SU-DHL-6 (cell line): Measurements from ENCODE around the gene HLA-A.

Source experiments
- H2AFZ ChIP-seq: fragments of 200-600 bp; sonication (generic); 2 replicates; pipeline ENCODE4 v1.6.1; 2014; ENCODE audit warnings: low read depth, mild to moderate bottlenecking, moderate library complexity, mixed read lengths, antibody characterized with exemption, low read length; ENCODE audit not compliant: severe bottlenecking
- H3F3A ChIP-seq: fragments of 200-600 bp; shearing (Covaris generic); 2 replicates; pipeline ENCODE4 v1.6.0; 2016; ENCODE audit warnings: antibody characterized with exemption, mild to moderate bottlenecking; ENCODE audit not compliant: insufficient read depth
- H3K27ac ChIP-seq: fragments of 200-600 bp; sonication (generic); 2 replicates; pipeline ENCODE4 v1.5.1; 2016; ENCODE audit warnings: low read depth, mild to moderate bottlenecking, low read length, moderate library complexity, mixed read lengths
- H3K27me3 ChIP-seq: fragments of 200-600 bp; sonication (generic), shearing (Covaris generic); 2 replicates; pipeline ENCODE4 v1.6.0; 2014; ENCODE audit warnings: mild to moderate bottlenecking, low read length
- H3K36me3 ChIP-seq: fragments of 200-600 bp; sonication (generic); 2 replicates; pipeline ENCODE4 v1.6.1; 2014; ENCODE audit warnings: mild to moderate bottlenecking, low read length, mixed read lengths
- H3K4me2 ChIP-seq: fragments of 300-600, 200-600 bp; shearing (Covaris generic), sonication (generic); 2 replicates; pipeline ENCODE4 v1.6.0; 2014; ENCODE audit warnings: low read length, low read depth, mild to moderate bottlenecking; ENCODE audit not compliant: poor library complexity, severe bottlenecking
- H3K4me3 ChIP-seq: fragments of 200-600 bp; sonication (generic); 2 replicates; pipeline ENCODE4 v1.5.1; 2014; ENCODE audit warnings: antibody characterized with exemption, low read length, mild to moderate bottlenecking, mixed read lengths; ENCODE audit not compliant: insufficient read depth, poor library complexity, severe bottlenecking
- H3K79me2 ChIP-seq: fragments of 200-600 bp; sonication (generic); 2 replicates; pipeline ENCODE4 v1.6.1; 2014; ENCODE audit warnings: mild to moderate bottlenecking, low read length, moderate library complexity; ENCODE audit not compliant: insufficient read depth
- H3K9ac ChIP-seq: fragments of 200-600 bp; sonication (generic); 2 replicates; pipeline ENCODE4 v1.7.0; 2014; ENCODE audit warnings: mild to moderate bottlenecking, low read length
- H3K9me2 ChIP-seq: fragments of 200-600 bp; sonication (generic); replicated peaks from 2 replicates; pipeline ENCODE4 v1.6.1; 2014; ENCODE audit warnings: low read length; ENCODE audit not compliant: insufficient read depth
- H3K9me3 ChIP-seq: fragments of 200-600 bp; sonication (generic); 2 replicates; pipeline ENCODE4 v1.6.1; 2014; ENCODE audit warnings: low read length, mixed read lengths; ENCODE audit not compliant: insufficient read depth
- H4K20me1 ChIP-seq: fragments of 200-600 bp; sonication (generic); 2 replicates; pipeline ENCODE4 v1.6.1; 2014; ENCODE audit warnings: low read depth, mild to moderate bottlenecking, antibody characterized with exemption, low read length, moderate library complexity, mixed read lengths
- CTCF ChIP-seq: fragments of 200-600 bp; sonication (generic); IDR thresholded peaks from one replicate; pipeline ENCODE4 v1.5.1; 2017; ENCODE audit warnings: antibody characterized with exemption, mild to moderate bottlenecking, low read length, moderate library complexity; ENCODE audit not compliant: insufficient read depth, poor library complexity, severe bottlenecking
- EZH2phosphoT487 ChIP-seq: fragments of 200-600 bp; sonication (generic), shearing (Covaris generic); conservative IDR thresholded peaks from 2 replicates; pipeline ENCODE4 v1.6.1; 2018; ENCODE audit warnings: mild to moderate bottlenecking, antibody characterized with exemption, low read length, moderate library complexity, mixed read lengths

Gene HLA-A

DNA sequence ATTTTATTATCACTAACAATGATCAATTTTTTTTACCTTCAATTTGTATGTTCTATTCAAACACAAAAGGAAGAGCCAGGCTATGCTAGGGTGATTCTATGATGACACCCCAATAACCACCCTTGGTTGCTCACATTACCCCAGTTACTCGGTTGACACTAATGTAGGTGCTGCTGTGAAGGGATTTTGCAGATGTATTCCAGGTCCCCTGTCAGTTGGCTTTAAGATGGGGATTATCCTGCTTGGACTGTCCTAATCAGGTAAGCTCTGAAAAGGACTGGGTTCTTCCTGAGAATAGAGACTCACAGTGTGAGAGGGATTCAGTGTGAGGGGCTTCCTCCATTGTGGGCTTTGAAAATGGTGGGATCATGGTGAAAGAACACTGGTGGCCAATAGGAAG, 11.9 kb downstream of the HLA-A start:
- no peaks in the 10 kb centered on the region for H3K9me3 ChIP-seq
- H3K27me3 ChIP-seq, result no peaks in the 10 kb centered on the region
- H3K4me3 ChIP-seq, result no peak overlapping the region
- H3F3A ChIP-seq, result no peaks in the 10 kb centered on the region
- TF ChIP-seq EZH2phosphoT487 (no peak), CTCF (no peak)
- H3K9ac ChIP-seq, result no peak overlapping the region
- H3K9me2 ChIP-seq, result no peaks in the 10 kb centered on the region
- no peak overlapping the region for H2AFZ ChIP-seq
- H3K4me2 ChIP-seq, result no peak overlapping the region
- H3K27ac ChIP-seq, result no peak overlapping the region
- H4K20me1 ChIP-seq, result no peaks in the 10 kb centered on the region
- H3K79me2 ChIP-seq, result no peaks in the 10 kb centered on the region
- H3K36me3 ChIP-seq, result no peaks in the 10 kb centered on the region

GRCh38 chr6:29955783-29956182, 13.5 kb downstream of the HLA-A start:
- H3K79me2 ChIP-seq, result no peaks in the 10 kb centered on the region
- no peaks in the 10 kb centered on the region for H3K9me2 ChIP-seq
- H2AFZ ChIP-seq, result no peak overlapping the region
- no peak overlapping the region for H3K9ac ChIP-seq
- no peaks in the 10 kb centered on the region for H3K36me3 ChIP-seq
- no peaks in the 10 kb centered on the region for H3F3A ChIP-seq
- no peaks in the 10 kb centered on the region for H3K27me3 ChIP-seq
- no peaks in the 10 kb centered on the region for H4K20me1 ChIP-seq
- no peaks in the 10 kb centered on the region for H3K9me3 ChIP-seq
- no peak overlapping the region for H3K27ac ChIP-seq
- TF ChIP-seq EZH2phosphoT487 (no peak), CTCF (no peak)
- no peak overlapping the region for H3K4me2 ChIP-seq
- H3K4me3 ChIP-seq, result no peak overlapping the region

DNA sequence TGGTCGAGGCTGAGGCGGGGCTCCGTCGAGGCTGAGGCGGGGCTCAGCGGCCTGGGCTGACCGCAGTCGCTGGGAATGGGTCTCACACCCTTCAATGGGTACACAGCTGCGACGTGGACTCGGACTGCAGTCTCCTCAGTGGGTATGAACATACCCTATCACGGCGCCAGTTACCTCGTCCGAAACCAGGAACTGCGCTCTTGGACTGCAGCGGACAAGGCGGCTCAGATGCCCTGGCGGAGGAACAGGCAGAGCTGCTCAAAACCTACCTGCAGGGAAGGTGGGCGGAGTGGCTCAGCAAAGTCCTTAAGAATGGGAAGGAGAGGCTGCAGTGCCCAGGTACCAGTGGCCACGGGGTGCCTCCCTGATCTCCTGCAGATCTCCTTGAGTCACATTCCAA, 14.2 kb downstream of the HLA-A start:
- H2AFZ ChIP-seq, result no peak overlapping the region
- H3K9me2 ChIP-seq, result no peaks in the 10 kb centered on the region
- H3K27ac ChIP-seq, result no peak overlapping the region
- no peak overlapping the region for H3K4me3 ChIP-seq
- H3K9ac ChIP-seq, result no peak overlapping the region
- no peaks in the 10 kb centered on the region for H3F3A ChIP-seq
- H3K4me2 ChIP-seq, result no peak overlapping the region
- no peaks in the 10 kb centered on the region for H3K9me3 ChIP-seq
- H3K79me2 ChIP-seq, result no peaks in the 10 kb centered on the region
- no peak for TF ChIP-seq EZH2phosphoT487
- no peak for TF ChIP-seq CTCF
- no peaks in the 10 kb centered on the region for H3K27me3 ChIP-seq
- no peaks in the 10 kb centered on the region for H3K36me3 ChIP-seq
- no peaks in the 10 kb centered on the region for H4K20me1 ChIP-seq

GRCh38 chr6:29958046-29958445, 15.7 kb downstream of the HLA-A start:
- Histone ChIP-seq H3K9me3 (no peaks in the 10 kb centered on the region), H3K27me3 (no peaks in the 10 kb centered on the region), H2AFZ (no peak overlapping the region), H3K4me3 (no peak overlapping the region), H3K9me2 (no peaks in the 10 kb centered on the region), H4K20me1 (no peaks in the 10 kb centered on the region), H3K36me3 (no peaks in the 10 kb centered on the region), H3K79me2 (no peaks in the 10 kb centered on the region), H3K27ac (no peak overlapping the region), H3K4me2 (no peak overlapping the region), H3F3A (no peaks in the 10 kb centered on the region), H3K9ac (no peak overlapping the region)
- TF ChIP-seq EZH2phosphoT487 (no peak), CTCF (no peak)
